Measurements from ENCODE around the gene ETS2.
A peak's percentile ranks its signal among the peaks of the same experiment; 100 is the strongest.

Gene ETS2

GRCh38 chr21:38805328-38806152 lies at the start of gene ETS2:
TSS of gene ETS2 (plus strand) at chr21:38805929. CDS start at chr21:38810035, 4,106 bp downstream.
- peak within 1 kb of the TSS; percentile 67 for H3K27ac ChIP-seq
- TF ChIP-seq ZFX (IDR thresholded peaks at IDR 0.05; ENCODE audit: borderline replicate concordance) (no peak), CTCF (IDR thresholded peaks at IDR 0.05) (peak; percentile 31)

GRCh38 chr21:38756746-38757145 lies 49.0 kb upstream of the ETS2 start:
- H3K27ac ChIP-seq = no peak overlapping the region
- no peak for TF ChIP-seq CTCF (IDR thresholded peaks at IDR 0.05)
- TF ChIP-seq ZFX (IDR thresholded peaks at IDR 0.05; ENCODE audit: borderline replicate concordance) = no peak

- TF ChIP-seq ZFX (IDR thresholded peaks at IDR 0.05; ENCODE audit: borderline replicate concordance) (no peak), CTCF (IDR thresholded peaks at IDR 0.05) (no peak)
- no peak overlapping the region for H3K27ac ChIP-seq
Measured at GRCh38 chr21:38758501-38759214, 47.1 kb upstream of the ETS2 start.

- no peak overlapping the region for H3K27ac ChIP-seq
- TF ChIP-seq CTCF (IDR thresholded peaks at IDR 0.05) (no peak), ZFX (IDR thresholded peaks at IDR 0.05; ENCODE audit: borderline replicate concordance) (no peak)
Measured at GRCh38 chr21:38759413-38759812, 46.3 kb upstream of the ETS2 start.

GRCh38 chr21:38760017-38760761 lies 45.5 kb upstream of the ETS2 start:
- H3K27ac ChIP-seq = no peak overlapping the region
- TF ChIP-seq ZFX (IDR thresholded peaks at IDR 0.05; ENCODE audit: borderline replicate concordance) = no peak
- TF ChIP-seq CTCF (IDR thresholded peaks at IDR 0.05) = no peak

GRCh38 chr21:38760762-38761155 lies 45.0 kb upstream of the ETS2 start:
- no peak overlapping the region for H3K27ac ChIP-seq
- TF ChIP-seq ZFX (IDR thresholded peaks at IDR 0.05; ENCODE audit: borderline replicate concordance) = no peak
- no peak for TF ChIP-seq CTCF (IDR thresholded peaks at IDR 0.05)
